Tibial nerve (tissue), 4 donors: ENCODE measurements around the gene TBL1X.

Experiments
- EP300 ChIP-seq, 2 donors: sonication (generic); formaldehyde crosslinking; IDR thresholded peaks; one replicate each; pipeline ENCODE4 v1.6.1; 2017; ENCODE audit warnings: antibody characterized with exemption in 2 of 2, mild to moderate bottlenecking in 1 of 2
- POLR2A ChIP-seq, 2 donors: fragments of 450-650 bp; IDR thresholded peaks; one replicate each; pipeline ENCODE4 v1.6.1; 2017; ENCODE audit warnings: antibody characterized with exemption in 2 of 2, mild to moderate bottlenecking in 2 of 2, moderate library complexity in 2 of 2
- TF ChIP-seq, protein P1 (sequence below), 5 experiments: fragments of 200-600 bp in 3 of 5; fragments of 450-650 bp in 2 of 5; sonication (generic) in 3 of 5; IDR thresholded peaks; one replicate each; pipeline ENCODE4 v1.5.1; 2016 to 2019; ENCODE audit warnings: antibody characterized with exemption in 5 of 5, mild to moderate bottlenecking in 3 of 5, moderate library complexity in 2 of 5

DNA sequence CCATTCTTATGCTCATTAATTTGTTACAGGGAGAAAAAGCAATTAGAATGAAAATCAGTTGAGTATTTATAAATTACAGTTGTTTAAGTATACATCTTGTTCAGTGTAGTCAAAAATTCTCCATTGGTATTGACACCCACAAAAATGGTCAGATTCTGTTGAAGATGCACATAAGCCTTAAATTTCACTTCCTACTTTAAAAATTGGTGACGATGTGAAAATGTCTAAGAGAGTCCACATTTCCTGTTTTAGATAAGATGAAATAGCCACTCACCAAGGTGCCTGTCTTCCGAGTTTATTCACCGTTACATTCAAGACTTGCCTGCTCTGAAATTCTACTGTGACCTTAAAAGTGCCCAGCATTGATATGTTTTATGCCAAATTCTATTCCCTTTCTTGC lies 207.1 kb downstream of the TBL1X start:
- TF ChIP-seq, protein P1, sequence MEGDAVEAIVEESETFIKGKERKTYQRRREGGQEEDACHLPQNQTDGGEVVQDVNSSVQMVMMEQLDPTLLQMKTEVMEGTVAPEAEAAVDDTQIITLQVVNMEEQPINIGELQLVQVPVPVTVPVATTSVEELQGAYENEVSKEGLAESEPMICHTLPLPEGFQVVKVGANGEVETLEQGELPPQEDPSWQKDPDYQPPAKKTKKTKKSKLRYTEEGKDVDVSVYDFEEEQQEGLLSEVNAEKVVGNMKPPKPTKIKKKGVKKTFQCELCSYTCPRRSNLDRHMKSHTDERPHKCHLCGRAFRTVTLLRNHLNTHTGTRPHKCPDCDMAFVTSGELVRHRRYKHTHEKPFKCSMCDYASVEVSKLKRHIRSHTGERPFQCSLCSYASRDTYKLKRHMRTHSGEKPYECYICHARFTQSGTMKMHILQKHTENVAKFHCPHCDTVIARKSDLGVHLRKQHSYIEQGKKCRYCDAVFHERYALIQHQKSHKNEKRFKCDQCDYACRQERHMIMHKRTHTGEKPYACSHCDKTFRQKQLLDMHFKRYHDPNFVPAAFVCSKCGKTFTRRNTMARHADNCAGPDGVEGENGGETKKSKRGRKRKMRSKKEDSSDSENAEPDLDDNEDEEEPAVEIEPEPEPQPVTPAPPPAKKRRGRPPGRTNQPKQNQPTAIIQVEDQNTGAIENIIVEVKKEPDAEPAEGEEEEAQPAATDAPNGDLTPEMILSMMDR (IDR thresholded peaks at IDR 0.05) = no peak
- TF ChIP-seq POLR2A (IDR thresholded peaks at IDR 0.05) (no peak), EP300 (IDR thresholded peaks at IDR 0.05) (no peak)
